Measurements from ENCODE around the gene ZSWIM7.

DNA sequence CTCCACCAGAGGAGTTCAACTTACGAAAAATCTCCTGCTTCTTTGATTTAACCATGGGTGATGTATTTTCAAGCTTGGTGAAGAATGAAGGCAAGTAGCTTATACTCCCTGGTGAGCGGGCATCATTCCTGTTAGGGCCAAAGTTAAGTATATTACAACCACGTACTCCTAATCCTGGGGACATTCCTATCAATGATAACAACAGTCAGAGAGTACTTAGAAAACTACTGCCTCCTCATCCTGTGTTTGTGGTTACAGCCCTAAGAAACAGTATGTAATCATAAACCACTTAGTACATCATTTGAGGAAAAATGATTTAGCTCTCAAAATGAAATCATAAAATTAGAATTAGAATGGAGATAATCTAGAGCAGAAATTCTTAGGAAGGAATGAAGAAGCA, 47.5 kb upstream of the ZSWIM7 start:
- TF ChIP-seq, protein P1, sequence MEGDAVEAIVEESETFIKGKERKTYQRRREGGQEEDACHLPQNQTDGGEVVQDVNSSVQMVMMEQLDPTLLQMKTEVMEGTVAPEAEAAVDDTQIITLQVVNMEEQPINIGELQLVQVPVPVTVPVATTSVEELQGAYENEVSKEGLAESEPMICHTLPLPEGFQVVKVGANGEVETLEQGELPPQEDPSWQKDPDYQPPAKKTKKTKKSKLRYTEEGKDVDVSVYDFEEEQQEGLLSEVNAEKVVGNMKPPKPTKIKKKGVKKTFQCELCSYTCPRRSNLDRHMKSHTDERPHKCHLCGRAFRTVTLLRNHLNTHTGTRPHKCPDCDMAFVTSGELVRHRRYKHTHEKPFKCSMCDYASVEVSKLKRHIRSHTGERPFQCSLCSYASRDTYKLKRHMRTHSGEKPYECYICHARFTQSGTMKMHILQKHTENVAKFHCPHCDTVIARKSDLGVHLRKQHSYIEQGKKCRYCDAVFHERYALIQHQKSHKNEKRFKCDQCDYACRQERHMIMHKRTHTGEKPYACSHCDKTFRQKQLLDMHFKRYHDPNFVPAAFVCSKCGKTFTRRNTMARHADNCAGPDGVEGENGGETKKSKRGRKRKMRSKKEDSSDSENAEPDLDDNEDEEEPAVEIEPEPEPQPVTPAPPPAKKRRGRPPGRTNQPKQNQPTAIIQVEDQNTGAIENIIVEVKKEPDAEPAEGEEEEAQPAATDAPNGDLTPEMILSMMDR (IDR thresholded peaks at IDR 0.05; ENCODE audit: borderline replicate concordance, extremely low read depth, low read length, poor library complexity, severe bottlenecking) = no peak
- TF ChIP-seq EZH2 (IDR thresholded peaks at IDR 0.05; ENCODE audit: borderline replicate concordance, low read depth, low read length, severe bottlenecking) = no peak
